Measurements from ENCODE around the gene GLG1.

GRCh38 chr16:74469946-74470478 is 136.9 kb downstream of the GLG1 start:
- TF ChIP-seq, protein P1, sequence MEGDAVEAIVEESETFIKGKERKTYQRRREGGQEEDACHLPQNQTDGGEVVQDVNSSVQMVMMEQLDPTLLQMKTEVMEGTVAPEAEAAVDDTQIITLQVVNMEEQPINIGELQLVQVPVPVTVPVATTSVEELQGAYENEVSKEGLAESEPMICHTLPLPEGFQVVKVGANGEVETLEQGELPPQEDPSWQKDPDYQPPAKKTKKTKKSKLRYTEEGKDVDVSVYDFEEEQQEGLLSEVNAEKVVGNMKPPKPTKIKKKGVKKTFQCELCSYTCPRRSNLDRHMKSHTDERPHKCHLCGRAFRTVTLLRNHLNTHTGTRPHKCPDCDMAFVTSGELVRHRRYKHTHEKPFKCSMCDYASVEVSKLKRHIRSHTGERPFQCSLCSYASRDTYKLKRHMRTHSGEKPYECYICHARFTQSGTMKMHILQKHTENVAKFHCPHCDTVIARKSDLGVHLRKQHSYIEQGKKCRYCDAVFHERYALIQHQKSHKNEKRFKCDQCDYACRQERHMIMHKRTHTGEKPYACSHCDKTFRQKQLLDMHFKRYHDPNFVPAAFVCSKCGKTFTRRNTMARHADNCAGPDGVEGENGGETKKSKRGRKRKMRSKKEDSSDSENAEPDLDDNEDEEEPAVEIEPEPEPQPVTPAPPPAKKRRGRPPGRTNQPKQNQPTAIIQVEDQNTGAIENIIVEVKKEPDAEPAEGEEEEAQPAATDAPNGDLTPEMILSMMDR (IDR thresholded peaks at IDR 0.05; ENCODE audit: borderline replicate concordance, extremely low read depth, low read length, poor library complexity, severe bottlenecking), result no peak
- no peak for TF ChIP-seq EZH2 (IDR thresholded peaks at IDR 0.05; ENCODE audit: borderline replicate concordance, low read depth, low read length, severe bottlenecking)

Measured in DND-41 (cell line).